Measurements from ENCODE around the gene NSRP1.
"Not testable (repeated sequence)": the region's sequence is repeated elsewhere in the genome, so short reads cannot be mapped to it uniquely, and the experiment has no call there.

Gene NSRP1

DNA sequence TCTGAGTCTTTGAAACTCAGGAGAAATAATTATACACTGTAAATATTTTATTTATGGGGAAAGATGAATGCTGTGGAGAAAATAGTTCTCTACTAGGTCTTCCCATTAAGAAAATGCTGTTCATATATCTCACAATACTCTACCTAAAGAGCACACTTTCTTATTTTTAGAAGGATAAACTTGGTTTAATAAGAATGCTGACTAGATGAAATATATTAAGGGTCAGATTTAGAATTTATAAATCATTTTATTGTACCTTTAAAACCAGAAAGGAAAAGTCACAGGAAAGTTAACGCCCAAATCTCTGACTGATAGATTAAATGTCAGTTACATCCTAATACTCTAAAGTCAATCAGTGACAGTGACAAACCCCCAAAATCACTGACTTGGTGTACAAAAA, 70.1 kb downstream of the NSRP1 start:
- DNase-seq, result no peak

DNA sequence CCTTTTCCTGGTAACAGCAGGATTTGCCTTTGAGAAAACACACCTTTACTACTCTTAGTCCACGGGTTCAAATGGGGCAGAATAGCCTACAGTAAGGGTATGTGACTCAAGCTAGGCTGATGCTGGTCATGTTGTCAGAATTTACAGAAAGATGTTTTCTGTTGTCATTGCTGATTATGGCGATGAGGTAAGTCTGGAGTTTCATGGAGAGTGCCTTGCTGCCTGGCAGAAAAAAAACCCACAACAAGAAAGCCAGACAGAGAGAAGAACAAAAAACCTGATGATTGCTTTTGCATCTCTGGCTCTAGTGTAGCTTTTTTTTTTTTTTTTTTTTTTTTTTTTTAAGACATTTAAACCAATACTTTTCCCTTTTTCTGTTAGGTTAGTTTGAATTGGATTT, 71.0 kb downstream of the NSRP1 start:
- no peak for DNase-seq

DNA sequence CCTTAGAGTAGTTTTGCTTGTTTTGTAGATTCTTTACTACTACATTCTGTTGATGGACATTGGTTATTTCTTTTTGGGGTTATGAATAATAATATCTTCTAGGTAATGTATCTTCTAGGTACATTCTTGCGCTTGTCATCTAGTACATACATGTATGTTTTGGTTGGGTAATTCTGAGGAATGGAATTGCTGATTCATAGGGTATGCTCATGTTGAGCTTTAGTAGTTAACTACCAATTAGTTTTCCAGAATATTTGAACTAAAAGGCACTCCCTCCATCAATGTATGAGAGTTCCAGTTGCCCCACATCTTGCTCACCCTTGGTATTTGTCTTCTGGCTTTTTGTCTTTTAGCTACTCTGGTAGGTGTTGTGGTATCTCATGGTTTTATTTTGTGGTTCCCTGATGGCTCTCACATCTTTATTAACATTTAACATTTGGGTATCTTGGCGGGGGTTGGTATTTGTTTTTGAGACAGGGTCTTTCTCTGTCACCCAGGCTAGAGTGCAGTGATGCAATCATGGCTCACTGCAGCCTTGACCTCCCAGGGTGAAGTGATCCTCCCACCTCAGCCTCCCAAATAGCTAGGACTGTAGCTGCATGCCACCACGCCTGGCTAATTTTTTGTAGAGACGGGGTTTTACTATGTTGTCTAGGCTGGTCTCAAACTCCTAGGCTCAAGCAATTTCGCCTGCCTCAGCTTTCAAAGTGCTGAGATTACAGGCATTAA, 71.8 kb downstream of the NSRP1 start:
- DNase-seq, result no peak

DNA sequence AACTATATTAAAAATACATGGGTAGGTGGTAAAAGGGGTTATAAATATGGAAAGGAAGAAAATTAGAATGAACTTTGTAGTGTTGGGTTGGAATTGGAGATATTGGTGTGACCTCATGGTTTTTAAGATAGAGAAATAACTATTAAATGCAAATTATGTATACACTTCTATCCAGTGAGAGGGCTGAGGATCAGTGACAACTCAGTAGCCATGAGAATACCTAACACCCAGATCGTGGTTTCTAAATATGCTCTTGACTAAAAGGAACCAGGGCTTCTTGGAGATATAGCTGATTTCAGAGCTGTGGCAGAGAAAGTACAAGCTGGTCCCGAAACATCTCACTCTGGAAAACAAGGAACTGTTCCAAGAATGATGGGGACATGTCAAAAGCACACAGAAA, 74.5 kb downstream of the NSRP1 start:
- DNase-seq, result no peak

DNA sequence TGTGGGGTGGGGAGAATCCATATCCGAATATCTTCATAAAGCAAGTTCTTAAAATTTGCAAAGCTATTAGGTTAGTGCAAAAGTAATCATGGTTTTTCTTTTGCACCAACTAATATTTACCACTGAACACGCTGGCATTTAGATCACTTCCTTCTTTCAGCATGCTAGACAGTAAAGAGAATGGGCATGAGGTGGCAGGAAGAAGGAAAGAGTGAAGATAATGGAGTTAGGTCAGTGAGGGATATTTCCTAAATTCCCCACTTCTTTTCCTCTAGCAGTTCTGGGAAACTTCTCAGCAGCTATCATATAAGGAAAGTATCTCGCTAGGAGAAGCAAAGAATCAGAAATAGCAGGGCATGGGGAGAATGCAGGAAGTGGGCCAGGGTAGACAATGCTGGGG, 79.9 kb downstream of the NSRP1 start:
- no peak for DNase-seq

DNA sequence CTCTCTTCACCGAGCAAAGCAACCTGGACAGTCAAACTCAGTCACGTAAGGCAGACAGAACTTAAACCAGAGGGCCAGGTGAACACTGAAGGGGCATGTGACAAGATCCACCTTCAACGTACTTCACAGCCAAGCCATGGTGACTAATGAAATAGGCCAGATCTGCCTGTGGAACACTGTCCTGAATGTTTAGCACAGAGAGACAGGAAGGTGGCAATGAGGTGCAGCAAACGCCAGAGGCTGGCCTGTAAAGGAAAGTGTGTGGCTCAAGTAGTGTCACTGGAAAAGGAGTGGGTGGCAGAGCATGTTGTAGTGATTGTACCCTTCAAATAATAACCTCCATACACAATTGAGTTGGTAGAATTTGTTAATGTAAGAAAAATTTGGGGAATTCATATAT, 80.8 kb downstream of the NSRP1 start:
- DNase-seq, result no peak

DNA sequence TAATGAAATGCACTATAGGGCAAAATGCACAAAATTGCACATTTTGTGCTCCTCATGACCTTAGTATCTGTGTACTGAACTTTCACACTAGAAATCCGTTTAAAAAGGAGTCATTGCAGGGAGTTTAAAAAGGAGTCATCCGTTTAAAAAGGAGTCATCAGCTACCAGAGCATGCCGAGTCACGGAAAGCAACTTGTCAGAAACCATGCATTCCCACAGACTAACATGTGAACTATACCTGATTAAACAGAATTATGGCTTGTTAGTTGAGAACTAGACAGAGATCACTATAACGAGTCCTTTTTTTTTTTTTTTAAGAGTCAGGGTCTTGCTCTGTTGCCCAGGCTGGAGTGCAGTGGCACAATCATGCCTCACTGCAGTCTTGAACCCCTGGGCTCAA, 83.0 kb downstream of the NSRP1 start:
- no peak for DNase-seq

DNA sequence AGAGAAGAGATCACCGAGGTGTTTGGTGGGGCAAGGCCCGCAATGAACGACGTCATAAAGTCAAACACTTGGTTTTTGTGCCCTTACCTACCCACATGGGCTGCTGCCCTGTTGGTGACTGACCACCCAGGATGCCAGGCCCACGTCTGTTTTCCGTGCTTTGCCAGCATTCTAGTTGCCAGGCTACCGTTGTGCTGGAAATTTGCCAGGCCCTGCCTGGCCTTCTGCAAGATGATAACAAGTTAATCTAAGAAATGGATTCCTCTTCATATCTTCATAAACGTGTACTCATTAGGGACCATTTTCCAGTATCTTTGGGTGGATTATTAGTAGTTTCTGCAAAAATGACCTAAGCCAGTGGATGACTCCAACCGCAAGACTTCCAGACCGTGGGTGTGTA, 83.5 kb downstream of the NSRP1 start:
- DNase-seq, result no peak

DNA sequence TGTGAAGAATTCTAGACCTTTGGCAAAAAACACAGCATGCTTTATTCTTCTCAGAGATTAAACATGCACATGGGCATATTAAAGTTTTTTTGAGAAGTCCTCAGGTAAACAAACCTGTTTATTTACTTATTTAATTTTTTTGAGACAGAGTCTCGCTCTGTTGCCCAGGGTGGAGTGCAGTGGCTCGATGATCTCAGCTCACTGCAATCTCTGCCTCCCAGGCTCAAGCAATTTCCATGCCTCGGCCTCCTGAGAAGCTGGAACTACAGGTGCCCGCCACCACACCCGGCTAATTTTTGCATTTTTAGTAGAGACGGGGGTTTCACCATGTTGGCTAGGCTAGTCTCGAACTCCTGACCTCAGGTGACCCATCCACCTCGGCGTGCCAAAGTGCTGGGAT, 84.0 kb downstream of the NSRP1 start:
- not testable (repeated sequence) for DNase-seq

DNA sequence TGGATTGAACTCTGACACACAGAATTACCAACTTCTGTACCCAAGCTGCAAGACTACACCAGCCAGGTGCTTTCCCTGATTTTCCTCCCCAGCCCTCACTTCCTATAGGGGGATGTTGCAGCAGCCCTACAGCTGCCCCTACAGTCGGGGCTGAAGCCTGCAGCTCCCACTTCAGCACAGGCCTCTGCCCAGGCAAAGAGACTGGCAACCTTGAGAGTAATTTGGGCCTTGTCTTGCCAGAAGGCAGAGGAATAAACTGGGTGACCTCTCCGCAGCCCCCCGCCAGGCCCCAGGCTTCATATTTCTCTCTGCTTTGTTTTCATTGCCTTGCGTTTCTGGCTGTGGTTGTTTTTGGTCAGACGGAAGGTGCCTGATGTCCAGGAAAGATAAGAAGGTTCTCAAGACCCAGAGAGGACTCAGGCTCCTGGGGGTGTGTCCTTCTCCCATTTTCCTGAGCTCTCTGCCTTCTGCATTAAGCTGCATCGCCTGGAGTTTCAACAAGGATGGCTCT, 86.9 kb downstream of the NSRP1 start:
- no peak for DNase-seq

DNA sequence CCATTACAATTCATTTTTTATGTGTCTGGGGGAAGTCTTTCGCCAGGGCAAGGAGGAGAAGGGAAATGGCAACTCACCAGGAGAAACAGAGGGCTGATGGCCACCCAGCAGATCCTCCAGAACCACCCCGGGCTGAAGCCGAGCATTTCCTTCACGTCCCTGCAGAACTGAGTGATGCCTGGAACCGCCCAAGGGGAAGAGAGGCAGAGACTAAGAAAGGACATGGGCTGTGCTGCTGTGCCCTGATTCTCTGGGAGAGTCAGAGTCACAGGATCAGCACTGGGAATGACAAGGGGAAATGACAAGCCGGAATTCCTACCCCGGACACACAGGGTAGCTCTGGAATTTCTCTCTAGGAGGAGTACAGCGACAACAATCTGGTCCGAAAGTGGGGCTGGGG, 91.0 kb downstream of the NSRP1 start:
- no peak for DNase-seq

DNA sequence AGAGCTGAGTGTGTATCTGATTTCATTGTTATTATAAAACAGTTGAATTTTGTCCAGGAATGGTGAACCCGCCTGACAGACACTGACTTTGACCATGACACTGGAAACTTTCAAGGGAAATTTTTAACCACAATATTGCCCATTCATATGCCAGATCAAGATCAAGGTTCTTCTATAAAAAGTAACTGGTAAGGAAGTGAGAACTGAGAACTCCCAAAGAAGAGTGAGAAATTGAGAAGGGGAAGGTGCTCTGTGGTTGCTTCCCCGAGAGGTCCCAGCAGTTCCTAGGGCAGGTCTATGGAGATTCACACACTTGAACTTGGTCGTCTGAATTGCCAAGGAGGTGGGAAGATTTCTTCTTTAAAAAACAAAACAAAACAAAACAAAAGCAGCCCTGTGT, 91.6 kb downstream of the NSRP1 start:
- no peak for DNase-seq

DNA sequence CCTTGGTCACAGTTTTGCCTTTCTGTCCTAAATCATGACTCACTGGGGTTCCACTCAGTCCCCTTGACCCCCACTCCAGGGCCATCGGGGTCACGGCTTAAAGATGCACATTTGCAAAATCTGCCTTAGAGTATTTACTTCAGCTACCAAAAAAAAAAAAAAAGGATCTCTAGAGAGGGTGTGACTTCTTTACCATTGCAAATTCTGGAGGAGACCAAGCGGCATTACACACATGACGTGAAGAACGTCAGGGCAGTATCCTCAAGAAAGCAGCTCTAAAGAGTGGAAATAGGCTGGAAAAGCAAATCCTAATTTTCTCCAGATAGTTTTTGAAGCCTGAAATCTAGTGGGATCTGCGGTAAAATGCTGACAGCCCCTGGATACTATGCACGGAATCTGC, 93.3 kb downstream of the NSRP1 start:
- DNase-seq, result no peak

DNA sequence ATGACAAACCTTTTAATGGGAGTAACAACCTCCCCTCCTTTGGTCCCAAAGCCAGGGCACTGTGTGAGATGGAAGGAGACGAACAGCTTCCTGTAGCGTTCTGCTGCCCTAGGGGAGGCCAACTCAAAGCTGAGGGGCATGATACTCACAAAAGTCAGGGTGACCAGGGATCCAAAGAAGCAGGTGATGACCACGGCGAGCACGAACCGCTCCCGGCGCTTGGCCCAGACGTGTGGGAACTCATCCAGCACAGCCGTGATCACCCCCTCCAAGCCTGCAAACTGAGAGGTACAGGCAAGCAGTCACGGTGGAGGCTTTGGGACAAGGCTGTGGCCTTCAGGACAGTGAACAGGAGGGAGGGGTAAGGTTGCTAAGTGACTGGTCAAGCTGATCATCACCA, 93.8 kb downstream of the NSRP1 start:
- DNase-seq, result no peak

DNA sequence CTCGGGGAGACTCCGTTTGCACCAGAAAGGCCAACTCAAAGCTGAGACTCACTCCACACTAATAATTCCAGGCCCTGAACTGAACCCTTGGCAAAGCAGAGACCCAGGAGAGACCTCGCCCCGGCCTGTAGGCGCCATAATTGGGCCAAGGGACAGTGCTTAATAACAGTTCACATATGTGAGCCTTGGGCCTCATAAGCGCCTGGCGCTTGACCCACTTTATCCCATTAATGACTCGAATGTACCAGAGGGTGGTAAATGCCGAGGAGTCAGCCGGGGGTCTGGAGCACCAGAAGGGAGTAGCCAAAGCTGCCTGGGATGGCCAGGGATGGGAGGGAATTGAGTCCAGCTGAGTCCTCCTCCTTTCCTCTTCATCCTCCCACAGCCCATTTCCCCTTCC, 94.3 kb downstream of the NSRP1 start:
- DNase-seq, result no peak

DNA sequence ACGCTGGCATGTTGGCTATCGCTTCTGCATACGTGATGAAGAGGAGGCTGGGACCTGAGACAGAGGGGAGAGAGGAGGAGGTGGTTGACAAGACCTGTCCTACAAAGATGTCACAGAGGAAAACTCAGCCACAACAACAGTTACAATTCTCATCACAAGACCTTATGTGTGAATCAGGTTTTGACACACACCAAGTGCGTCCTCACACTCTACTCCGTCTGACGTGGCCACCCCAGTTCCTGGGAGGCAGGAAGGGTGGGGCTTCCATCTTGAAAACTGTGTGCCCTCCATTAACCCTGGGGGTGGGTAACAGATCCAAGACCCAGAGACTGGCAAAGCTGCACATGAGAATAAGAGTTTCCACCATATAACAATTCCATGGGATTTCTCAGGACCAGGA, 94.8 kb downstream of the NSRP1 start:
- no peak for DNase-seq

DNA sequence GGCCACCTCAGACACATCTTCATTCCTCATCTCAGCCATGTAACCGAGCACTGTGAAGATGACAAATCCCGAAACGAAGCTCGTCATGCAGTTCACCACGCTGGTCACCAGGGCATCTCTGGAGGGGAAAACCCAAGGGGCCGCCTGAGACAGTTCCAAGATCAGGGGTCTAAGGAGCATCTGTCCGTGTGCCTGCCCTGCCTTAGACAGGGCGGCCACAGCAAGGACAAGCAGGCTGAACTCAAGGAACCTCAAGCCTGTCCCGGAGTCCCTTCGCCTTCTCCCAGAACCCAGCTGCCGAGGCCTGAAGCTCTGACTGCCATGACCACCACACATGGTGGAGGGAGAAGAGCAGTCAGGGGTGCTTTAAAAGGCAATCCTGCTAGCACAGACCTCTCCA, 96.1 kb downstream of the NSRP1 start:
- DNase-seq, result no peak

DNA sequence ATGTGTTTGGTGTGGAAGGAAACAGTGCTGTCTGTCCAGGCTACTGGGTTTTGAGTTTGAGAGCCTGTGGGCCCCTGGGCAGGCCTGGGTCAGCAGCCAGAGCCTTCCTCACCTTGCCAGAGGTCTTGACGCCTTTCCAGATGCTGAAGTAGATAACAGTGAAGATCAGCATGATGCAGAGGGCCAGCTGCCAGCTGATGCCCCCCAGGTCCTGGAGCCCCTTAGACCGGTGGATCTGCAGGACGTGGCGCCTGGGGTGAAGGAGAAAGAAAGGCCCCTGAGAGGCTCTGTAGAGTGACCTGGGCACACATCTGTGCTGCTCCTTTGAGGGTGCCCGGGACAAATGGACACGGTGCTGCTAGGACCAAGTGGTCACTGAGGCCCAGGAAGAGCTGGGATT, 100.4 kb downstream of the NSRP1 start:
- DNase-seq, result no peak

DNA sequence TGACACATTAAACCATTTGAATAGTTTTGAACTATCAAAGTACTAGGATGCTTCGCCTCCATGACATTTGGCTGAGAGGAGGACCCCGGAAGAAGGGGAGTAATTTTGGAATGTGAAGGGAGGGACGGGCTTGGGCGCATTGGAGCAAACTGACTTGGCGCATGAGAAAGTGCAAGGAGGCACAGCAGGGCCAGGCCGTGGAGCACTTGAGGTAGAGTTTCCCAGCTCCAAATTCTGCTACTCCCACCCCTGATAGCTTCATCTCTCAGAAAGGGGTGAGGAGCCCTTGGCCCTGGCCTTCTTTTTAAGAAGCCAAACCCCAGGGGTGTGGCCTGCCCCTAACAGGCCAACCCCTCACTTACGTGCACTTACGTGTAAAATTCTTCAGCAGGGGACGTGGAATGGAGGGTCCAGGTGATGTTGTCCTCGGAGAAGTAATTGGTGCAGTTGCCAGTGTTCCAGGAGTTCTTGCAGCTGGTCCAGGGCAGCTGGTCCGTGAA, 101.2 kb downstream of the NSRP1 start:
- no peak for DNase-seq

DNA sequence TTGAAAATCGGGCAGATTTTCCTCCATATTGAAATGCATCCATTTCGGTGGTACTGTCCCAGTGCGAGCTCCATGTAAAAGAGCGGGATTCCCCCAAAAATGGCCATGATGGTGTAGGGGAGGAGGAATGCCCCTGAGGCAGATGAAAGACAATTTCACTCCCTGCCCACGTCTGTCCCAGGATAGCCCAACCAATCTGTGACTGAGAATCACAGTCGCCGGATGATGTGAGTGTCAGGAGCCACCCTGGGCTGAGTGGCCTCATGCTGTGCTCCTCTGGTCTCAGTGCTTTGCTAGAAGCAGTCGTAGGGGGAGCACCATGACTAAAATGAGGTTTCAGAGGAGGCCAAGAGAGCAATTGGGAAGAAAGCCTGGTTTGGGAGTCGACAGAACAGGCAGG, 102.2 kb downstream of the NSRP1 start:
- no peak for DNase-seq

DNA sequence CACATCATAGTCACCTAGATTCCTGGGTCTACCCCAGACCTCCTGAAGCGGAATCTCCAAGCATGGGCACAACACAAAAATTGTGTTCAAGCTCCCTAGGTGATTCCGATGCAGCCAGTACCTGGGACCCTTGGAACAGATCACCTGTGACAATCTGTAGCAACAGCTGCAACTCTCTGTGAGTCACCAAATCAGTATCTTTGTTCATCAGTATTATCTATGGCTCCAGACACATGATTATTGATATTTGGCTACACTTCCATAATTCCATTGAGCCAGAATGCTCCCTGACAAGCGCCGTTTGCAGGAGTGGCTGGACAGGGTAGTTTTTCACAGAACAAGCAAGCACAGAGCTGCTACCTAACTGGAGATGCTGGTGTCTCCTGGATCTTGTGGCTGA, 102.7 kb downstream of the NSRP1 start:
- DNase-seq, result no peak

DNA sequence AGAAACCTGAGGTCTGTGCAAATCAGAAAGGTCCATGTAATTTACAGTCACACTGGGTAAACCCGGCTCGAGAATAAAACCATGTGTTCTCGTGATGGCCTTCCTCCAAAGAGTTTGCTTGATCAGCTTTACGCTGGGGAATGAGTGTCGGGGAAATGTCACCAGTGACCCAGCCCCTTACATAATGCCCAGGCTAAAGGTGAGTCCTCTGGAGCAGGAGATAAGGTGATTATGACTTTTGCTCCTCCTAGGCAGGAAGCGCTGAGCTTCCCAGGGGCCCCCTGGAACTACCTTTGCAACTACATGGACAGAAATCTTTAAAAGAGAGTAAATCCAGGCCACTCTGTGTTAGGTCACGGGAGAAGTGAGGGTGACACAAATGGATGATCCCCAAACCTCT, 103.2 kb downstream of the NSRP1 start:
- no peak for DNase-seq

DNA sequence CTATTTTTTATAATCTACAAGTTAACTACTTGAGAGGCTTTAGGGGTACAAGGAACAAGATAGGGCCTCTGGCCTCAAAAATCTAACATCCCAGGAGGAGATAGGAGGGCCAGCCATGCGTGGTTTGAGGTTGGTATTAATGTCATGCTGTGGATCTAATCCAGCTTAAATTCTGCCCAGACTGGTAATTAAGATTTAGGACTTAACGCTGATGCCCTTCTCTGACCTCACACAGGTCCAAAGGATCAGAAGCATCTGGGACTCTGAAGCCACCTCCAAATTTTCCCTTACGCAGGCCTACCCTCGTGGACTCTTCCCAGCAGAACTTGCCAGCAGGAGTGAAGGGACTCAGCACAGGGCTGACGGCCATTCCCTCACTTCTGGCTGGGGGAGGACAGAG, 103.8 kb downstream of the NSRP1 start:
- no peak for DNase-seq

DNA sequence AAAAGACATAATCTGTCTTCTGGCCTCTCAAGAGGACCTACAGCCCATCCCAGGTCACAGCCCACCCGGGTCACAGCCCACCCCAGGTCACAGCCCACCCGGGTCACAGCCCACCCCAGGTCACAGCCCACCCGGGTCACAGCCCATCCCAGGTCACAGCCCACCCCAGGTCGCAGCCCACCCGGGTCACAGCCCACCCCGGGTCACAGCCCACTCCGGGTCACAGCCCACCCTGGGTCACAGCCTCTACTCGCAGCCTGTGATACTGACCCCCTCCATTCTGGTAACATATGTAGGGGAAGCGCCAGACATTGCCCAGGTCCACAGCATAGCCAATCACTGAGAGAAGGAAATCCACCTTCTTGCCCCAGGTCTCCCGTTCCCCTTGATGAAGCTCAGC, 104.7 kb downstream of the NSRP1 start:
- no peak for DNase-seq
